ENCODE data around the gene IPO7. TPM values are rescaled to one million over a fixed set of nuclear protein-coding genes. Genes with fewer than 3 reads are reported as not detected.
A peak's percentile ranks its signal among the peaks of the same experiment; 100 is the strongest.

The IPO7 gene
- total RNA-seq, 1 experiment from 2014 or later, result 205 TPM

DNA sequence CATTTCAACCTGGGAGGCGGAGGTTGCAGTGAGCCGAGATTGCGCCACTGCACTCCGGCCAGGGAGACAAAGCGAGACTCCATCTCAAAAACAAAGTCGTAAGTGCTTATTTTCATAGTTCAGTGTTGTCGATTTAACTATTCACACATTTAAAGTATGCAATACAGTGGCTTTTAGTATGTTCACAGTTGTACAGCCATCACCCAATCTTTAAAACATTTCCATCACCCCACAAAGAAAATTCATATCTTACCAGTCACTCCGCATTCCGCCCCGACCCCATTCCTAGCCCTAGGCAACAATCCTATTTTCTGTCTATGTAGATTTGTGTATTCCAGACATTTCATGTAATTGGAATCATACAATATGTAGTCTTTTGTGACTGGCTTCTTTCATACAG is 11.9 kb downstream of the IPO7 start:
- Histone ChIP-seq H2AFZ (ENCODE audit: low read length) (no peak overlapping the region), H4K5ac (ENCODE audit: insufficient read length, low read depth, low read length) (no peak overlapping the region), H3K4me1 (ENCODE audit: insufficient read depth, low read length) (no peaks in the 10 kb centered on the region; the same call in 1 of the 2 replicates), H2BK20ac (ENCODE audit: low read depth, low read length, poor library complexity, severe bottlenecking) (no peak overlapping the region), H2BK12ac (ENCODE audit: insufficient read length, low read depth, low read length) (no peak overlapping the region), H3K27ac (ENCODE audit: insufficient read length, low read depth, low read length) (no peak overlapping the region), H2BK15ac (ENCODE audit: low read depth, low read length) (no peak overlapping the region), H4K91ac (ENCODE audit: insufficient read length, low read depth, low read length) (no peak overlapping the region), H3K79me2 (ENCODE audit: insufficient read depth, low read length) (peaks cover 76% of the 10 kb centered on the region), H3K27me3 (ENCODE audit: insufficient read depth, low read length) (no peaks in the 10 kb centered on the region), H3K23ac (ENCODE audit: insufficient read length, low read depth, low read length) (no peak overlapping the region), H4K20me1 (ENCODE audit: control insufficient read depth, insufficient read depth, insufficient read length) (no peaks in the 10 kb centered on the region), H3K9ac (ENCODE audit: extremely low read depth, insufficient read length, low read length) (no peak overlapping the region), H3K56ac (ENCODE audit: insufficient read length, low read depth, low read length) (no peak overlapping the region), H2AK5ac (ENCODE audit: insufficient read length, low read length) (no peak overlapping the region), H3T11ph (ENCODE audit: low read length) (no peak overlapping the region), H3K79me1 (ENCODE audit: insufficient read depth, low read depth, low read length, poor library complexity, severe bottlenecking) (peaks cover 5% of the 10 kb centered on the region), H3K4ac (ENCODE audit: low read depth, low read length) (no peak overlapping the region), H2BK120ac (ENCODE audit: low read depth, low read length, poor library complexity, severe bottlenecking) (no peak overlapping the region), H3K23me2 (ENCODE audit: insufficient read length, low read depth, low read length, poor library complexity, severe bottlenecking) (no peaks in the 10 kb centered on the region), H2BK5ac (ENCODE audit: insufficient read length, low read length) (no peak overlapping the region), H3K4me2 (ENCODE audit: insufficient read depth, insufficient read length, low read length) (no peak overlapping the region), H3K18ac (ENCODE audit: insufficient read length, low read depth, low read length) (no peak overlapping the region), H4K8ac (replicated peaks; ENCODE audit: insufficient read length, low read depth, low read length) (no peak overlapping the region), H3K9me3 (ENCODE audit: control insufficient read depth, low read depth, low read length) (no peaks in the 10 kb centered on the region), H3K14ac (ENCODE audit: insufficient read depth, low read length) (no peak overlapping the region)
- Mint-ChIP-seq H3K4me1 (peaks cover 26 to 28% of the 10 kb centered on the region in 2 experiments), H3K9me3 (no peaks in the 10 kb centered on the region), H3K4me3 (no peak overlapping the region; a peak in 1 of 5 replicates), H3K27me3 (ENCODE audit: low read depth) (no peaks in the 10 kb centered on the region), H3K27ac (peak overlapping the region in 2 of 3 experiments; percentile 0 to 56; a peak in 2 of 7 replicates), H3K36me3 (ENCODE audit: insufficient read depth in 1 of 3, low read depth in 3 of 3) (peaks cover 12 to 28% (median 28%) of the 10 kb centered on the region in 3 experiments; a peak in 6 of 7 replicates)
- TF ChIP-seq, protein P1, sequence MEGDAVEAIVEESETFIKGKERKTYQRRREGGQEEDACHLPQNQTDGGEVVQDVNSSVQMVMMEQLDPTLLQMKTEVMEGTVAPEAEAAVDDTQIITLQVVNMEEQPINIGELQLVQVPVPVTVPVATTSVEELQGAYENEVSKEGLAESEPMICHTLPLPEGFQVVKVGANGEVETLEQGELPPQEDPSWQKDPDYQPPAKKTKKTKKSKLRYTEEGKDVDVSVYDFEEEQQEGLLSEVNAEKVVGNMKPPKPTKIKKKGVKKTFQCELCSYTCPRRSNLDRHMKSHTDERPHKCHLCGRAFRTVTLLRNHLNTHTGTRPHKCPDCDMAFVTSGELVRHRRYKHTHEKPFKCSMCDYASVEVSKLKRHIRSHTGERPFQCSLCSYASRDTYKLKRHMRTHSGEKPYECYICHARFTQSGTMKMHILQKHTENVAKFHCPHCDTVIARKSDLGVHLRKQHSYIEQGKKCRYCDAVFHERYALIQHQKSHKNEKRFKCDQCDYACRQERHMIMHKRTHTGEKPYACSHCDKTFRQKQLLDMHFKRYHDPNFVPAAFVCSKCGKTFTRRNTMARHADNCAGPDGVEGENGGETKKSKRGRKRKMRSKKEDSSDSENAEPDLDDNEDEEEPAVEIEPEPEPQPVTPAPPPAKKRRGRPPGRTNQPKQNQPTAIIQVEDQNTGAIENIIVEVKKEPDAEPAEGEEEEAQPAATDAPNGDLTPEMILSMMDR (conservative IDR thresholded peaks at IDR 0.05), result no peak
- DNase-seq, result no peak
- 100% methylated on average over 3 of the region's 10 CpGs for WGBS (ENCODE audit: extremely low coverage, insufficient read length, low lambda C conversion rate)
